PC-3 (cell line): Measurements from ENCODE around the gene IFT43. TPM values are rescaled to one million over a fixed set of nuclear protein-coding genes. Genes with fewer than 3 reads are reported as not detected.

Experiments
- ATAC-seq: fragments of 200-7000 bp; cut with Tn5 transposase; 2 replicates; pipeline ENCODE4 v1.9.1; 2020; ENCODE audit warnings: mild to moderate bottlenecking, moderate library complexity
- BruUV-seq: library from RNA; stranded (reverse); fragments of 400-500 nt; replicated peaks from 2 replicates; lab custom pipeline; 2021; lab: Mats Ljungman, UMichigan
- CTCF ChIA-PET: fragments of 300-600 bp; sonication (Branson Sonifier 250); formaldehyde crosslinking; loops from one replicate; lab custom pipeline; 2022; ENCODE audit warnings: antibody characterized with exemption; lab: Charles Lee
- POLR2A ChIA-PET: fragments of 300-600 bp; sonication (Branson Sonifier 250); formaldehyde crosslinking; loops from one replicate; lab custom pipeline; 2022; ENCODE audit warnings: antibody characterized with exemption; ENCODE audit not compliant: unreplicated experiment; lab: Charles Lee
- DNase-seq: peaks from one replicate; pipeline ENCODE4 v3.0.0-alpha.2; 2015
- H2AFZ ChIP-seq: fragments of 300-600 bp; sonication (generic); 2 replicates; pipeline ENCODE4 v1.6.0; 2016; ENCODE audit warnings: antibody characterized with exemption, low read length
- H3F3A ChIP-seq: fragments of 300-600 bp; sonication (generic); one replicate; pipeline ENCODE4 v1.6.0; 2017; ENCODE audit warnings: antibody characterized with exemption, low read length, control low read depth, mild to moderate bottlenecking; ENCODE audit not compliant: unreplicated experiment
- H3K27ac ChIP-seq: fragments of 300-600 bp; sonication (generic); 2 replicates; pipeline ENCODE4 v1.5.1; 2016; ENCODE audit warnings: mild to moderate bottlenecking, low read length
- H3K27me3 ChIP-seq: fragments of 300-600 bp; sonication (generic); 2 replicates; pipeline ENCODE4 v1.6.1; 2016; ENCODE audit warnings: low read length, mixed read lengths
- H3K36me3 ChIP-seq: fragments of 300-600 bp; sonication (generic); 2 replicates; pipeline ENCODE4 v1.6.1; 2016; ENCODE audit warnings: low read depth, mixed run types, low read length, mixed read lengths
- H3K4me1 ChIP-seq: fragments of 300-600 bp; sonication (generic); 2 replicates; pipeline ENCODE4 v1.5.1; 2016; ENCODE audit warnings: low read length; ENCODE audit not compliant: insufficient read depth
- H3K4me2 ChIP-seq: fragments of 300-600 bp; sonication (generic); 2 replicates; pipeline ENCODE4 v1.6.0; 2016; ENCODE audit warnings: low read length
- H3K4me3 ChIP-seq: fragments of 300-600 bp; sonication (generic); 2 replicates; pipeline ENCODE4 v1.5.1; 2016; ENCODE audit warnings: mild to moderate bottlenecking, low read length, mixed read lengths
- H3K79me2 ChIP-seq: fragments of 300-600 bp; sonication (generic); 2 replicates; pipeline ENCODE4 v1.6.1; 2017; ENCODE audit warnings: low read length, mixed read lengths
- H3K9ac ChIP-seq: fragments of 300-600 bp; sonication (generic); 2 replicates; pipeline ENCODE4 v1.6.0; 2016; ENCODE audit warnings: mild to moderate bottlenecking, low read length
- H3K9me2 ChIP-seq: fragments of 300-600 bp; sonication (generic); replicated peaks from 2 replicates; pipeline ENCODE4 v1.6.1; 2016; ENCODE audit warnings: mixed run types, low read length, mixed read lengths
- H3K9me3 ChIP-seq: fragments of 300-600 bp; sonication (generic); 2 replicates; pipeline ENCODE4 v1.6.1; 2016; ENCODE audit warnings: low read length, mixed read lengths
- H4K20me1 ChIP-seq: fragments of 300-600 bp; sonication (generic); 2 replicates; pipeline ENCODE4 v1.6.1; 2016; ENCODE audit warnings: low read length, mixed read lengths
- CTCF ChIP-seq: fragments of 300-600 bp; sonication (generic); conservative IDR thresholded peaks from 2 replicates; pipeline ENCODE4 v1.5.1; 2017; ENCODE audit warnings: antibody characterized with exemption, low read depth, mild to moderate bottlenecking, low read length
- EZH2phosphoT487 ChIP-seq: fragments of 300-600 bp; sonication (generic); IDR thresholded peaks from 2 replicates; pipeline ENCODE4 v1.6.1; 2018; ENCODE audit warnings: mild to moderate bottlenecking, antibody characterized with exemption, low read length, borderline replicate concordance
- intact Hi-C: fragments of 100-400 bp; cut with micrococcal nuclease; formaldehyde crosslinking; loops from 2 replicates; pipeline ENCODE4 v1.9.0; 2023
- total RNA-seq: library from RNA; depleted of rRNA; stranded (reverse); fragments of >200 nt; gene quantifications from 2 replicates; pipeline ENCODE4 v1.2.3, GENCODE V29; 2014

The IFT43 gene
- total RNA-seq, 1 experiment from 2014 or later = 41.3 TPM

DNA sequence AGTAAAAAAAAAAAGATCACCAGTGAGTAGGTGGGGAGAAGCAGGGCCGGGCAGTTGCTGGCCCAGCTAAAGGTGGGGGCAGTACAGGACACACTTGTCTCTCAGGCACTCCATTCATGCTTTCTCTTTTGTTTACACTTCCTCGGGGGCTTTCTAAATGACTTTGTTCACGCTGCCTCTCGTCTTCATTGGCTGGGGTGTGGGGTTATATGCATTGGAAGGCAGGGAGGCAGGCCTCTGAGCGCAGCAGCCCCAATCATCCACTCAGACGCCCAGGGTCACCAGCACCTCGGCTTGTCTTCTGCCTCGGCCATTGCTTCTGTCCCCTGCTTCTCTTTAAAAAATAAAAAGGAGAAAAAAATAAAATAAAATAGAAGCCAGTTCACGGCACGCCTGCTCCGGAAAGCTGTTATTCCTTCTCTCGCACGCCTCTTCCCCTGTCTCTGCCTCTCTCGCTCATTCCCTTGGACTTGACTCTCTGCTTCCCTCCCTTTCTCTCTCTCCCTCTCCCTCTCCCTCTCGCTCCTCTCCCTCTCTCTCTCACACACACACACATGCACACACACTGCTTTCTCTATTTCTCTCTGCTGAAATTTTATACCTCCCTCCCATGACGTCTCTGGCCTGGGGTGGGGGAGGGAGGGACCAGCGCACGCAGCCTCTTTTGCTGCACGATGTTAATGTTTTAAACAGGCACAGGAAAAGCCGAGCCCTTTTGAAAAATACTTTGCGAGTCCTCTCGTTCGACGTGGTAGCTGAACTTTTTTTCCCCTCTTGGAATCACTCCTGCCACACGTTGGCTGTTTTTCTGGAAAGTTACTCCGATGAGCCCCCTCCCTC, 3.9 kb upstream of the IFT43 start, which contains the start of gene TGFB3:
Gene TGFB3 (minus strand): TSS at position 570 of the 840 bp plus-strand sequence. CDS start 1,102 bp downstream, outside the sequence.
- intact Hi-C loops = loop anchor here (1.0 to 2.0 kb wide), 5 partner anchors 149 to 405 kb away; partner anchors contain the start of gene TTLL5
- POLR2A ChIA-PET = interaction anchor here (0.6 kb wide), 1 partner anchor 325 kb away, joined by 3 read pairs; no protein-coding TSS in a partner anchor
- ATAC-seq = peak; percentile 59
- peak within 1 kb of the TSS; percentile 96 for H3K9ac ChIP-seq
- DNase-seq = peak; percentile 84
- peaks cover 43% of the 10 kb centered on the region for H3K4me1 ChIP-seq
- TF ChIP-seq CTCF = peak; percentile 19; the same call in 1 of the 2 replicates
- no peak for TF ChIP-seq EZH2phosphoT487
- H3K9me3 ChIP-seq = no peaks in the 10 kb centered on the region
- peak within 1 kb of the TSS; percentile 99 for H3K4me2 ChIP-seq
- TSS peak; percentile 83 for BruUV-seq
- no peaks in the 10 kb centered on the region for H3K27me3 ChIP-seq
- H3K9me2 ChIP-seq = no peaks in the 10 kb centered on the region
- CTCF ChIA-PET = interaction anchor here (0.6 to 3.1 kb wide), 8 partner anchors 75 to 273 kb away, joined by 3 to 42 read pairs (median 20); no protein-coding TSS in a partner anchor
- no peaks in the 10 kb centered on the region for H4K20me1 ChIP-seq
- no peaks in the 10 kb centered on the region for H3K36me3 ChIP-seq
- peaks cover 24% of the 10 kb centered on the region; the same call in 1 of the 2 replicates for H3K79me2 ChIP-seq
- peak within 1 kb of the TSS; percentile 85 for H3K27ac ChIP-seq
- H2AFZ ChIP-seq = peak within 1 kb of the TSS; percentile 99
- H3F3A ChIP-seq = no peaks in the 10 kb centered on the region
- H3K4me3 ChIP-seq = peak within 1 kb of the TSS; percentile 96

DNA sequence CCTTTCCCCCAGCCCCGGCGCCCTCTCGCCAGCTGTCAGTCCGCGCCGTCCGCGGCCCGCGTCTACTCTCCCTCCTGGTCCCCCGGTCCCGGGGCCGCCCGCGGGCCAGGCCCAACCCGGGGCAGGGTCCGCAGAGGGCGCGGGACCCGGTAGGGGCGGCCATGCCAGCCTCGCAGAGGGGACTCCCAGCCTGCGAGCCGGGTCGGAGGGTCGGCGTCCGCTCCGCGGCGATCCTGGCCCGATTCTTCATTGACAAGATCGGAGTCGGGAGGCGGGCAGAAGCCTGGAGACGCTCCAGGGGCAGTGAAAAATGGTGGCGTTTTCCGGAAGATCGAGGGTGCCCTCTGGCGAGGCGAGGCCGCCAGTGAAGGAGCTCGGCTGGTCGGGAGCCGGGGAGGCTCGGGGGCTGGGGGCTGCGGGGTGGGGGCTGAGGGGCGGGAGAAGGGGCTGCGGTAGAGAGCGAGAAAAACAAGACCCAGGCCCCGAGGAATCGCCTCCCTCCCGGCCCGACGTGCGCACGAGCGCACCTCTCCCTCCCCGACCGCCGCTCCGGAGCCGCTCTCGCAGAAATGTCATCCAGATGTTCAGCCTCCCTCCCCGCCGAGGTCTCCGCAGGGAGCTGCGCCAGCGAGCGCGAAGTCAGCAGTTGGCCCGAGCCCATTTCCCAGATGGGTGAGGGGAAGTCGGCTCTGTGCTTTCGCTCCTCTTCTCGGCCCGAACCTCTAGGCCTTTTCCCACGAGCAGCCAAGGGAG, 3.1 kb upstream of the IFT43 start:
- Histone ChIP-seq H3K27me3 (no peaks in the 10 kb centered on the region), H3K79me2 (peaks cover 24% of the 10 kb centered on the region; the same call in 1 of the 2 replicates), H4K20me1 (no peaks in the 10 kb centered on the region), H3K4me2 (peak overlapping the region; percentile 99), H3K27ac (peak overlapping the region; percentile 85), H3K9me2 (no peaks in the 10 kb centered on the region), H3F3A (no peaks in the 10 kb centered on the region), H3K4me3 (peak overlapping the region; percentile 96), H2AFZ (peak overlapping the region; percentile 99), H3K4me1 (peaks cover 43% of the 10 kb centered on the region), H3K36me3 (no peaks in the 10 kb centered on the region), H3K9ac (peak overlapping the region; percentile 96), H3K9me3 (no peaks in the 10 kb centered on the region)
- POLR2A ChIA-PET = interaction anchor here (0.6 kb wide), 2 partner anchors 76 to 326 kb away, joined by 3 to 5 read pairs; no protein-coding TSS in a partner anchor
- ATAC-seq (peak; percentile 57), DNase-seq (peak; percentile 84)
- intact Hi-C loops = loop anchor here (1.0 to 2.0 kb wide), 5 partner anchors 150 to 406 kb away; partner anchors contain the start of gene TTLL5
- CTCF ChIA-PET = interaction anchor here (0.5 to 1.7 kb wide), 14 partner anchors 76 to 1099 kb away, joined by 3 to 42 read pairs (median 6); partner anchors contain the start of gene FLVCR2
- TF ChIP-seq CTCF = peak; percentile 51
- TF ChIP-seq EZH2phosphoT487 = no peak
- BruUV-seq = no TSS peak
